HFFc6 (cell line): ENCODE results near the gene MUC5B. TPM values are rescaled to one million over a fixed set of nuclear protein-coding genes. Genes with fewer than 3 reads are reported as not detected.

Source experiments
- DNase-seq: peaks from one replicate; pipeline ENCODE4 v3.0.0-alpha.2; 2018
- H3K27ac Mint-ChIP-seq: 2 replicates; pipeline ENCODE4 v1.8.0; 2020; ENCODE audit warnings: mild to moderate bottlenecking, mixed read lengths
- H3K27me3 Mint-ChIP-seq: 2 replicates; pipeline ENCODE4 v1.8.0; 2021; ENCODE audit warnings: mild to moderate bottlenecking, moderate library complexity, mixed read lengths; ENCODE audit not compliant: insufficient read depth
- H3K36me3 Mint-ChIP-seq: 2 replicates; pipeline ENCODE4 v1.8.0; 2021; ENCODE audit warnings: low read depth, mixed read lengths
- H3K4me1 Mint-ChIP-seq: 2 replicates; pipeline ENCODE4 v1.8.0; 2020; ENCODE audit warnings: low read depth, mixed read lengths
- H3K4me3 Mint-ChIP-seq: 2 replicates; pipeline ENCODE4 v1.8.0; 2020; ENCODE audit warnings: mild to moderate bottlenecking, moderate library complexity, mixed read lengths
- H3K9me3 Mint-ChIP-seq: 2 replicates; pipeline ENCODE4 v1.8.0; 2020; ENCODE audit warnings: mild to moderate bottlenecking, mixed read lengths
- total RNA-seq, 6 experiments: library from RNA; stranded (reverse); fragmentation: NEBNext Ultra II Directional; extraction: Animal tissue kit (Norgen Biotek cat#: 25700); gene quantifications; 2 replicates in 1 of 6; 3 replicates in 5 of 6; pipeline ENCODE4 v1.2.3, GENCODE V29; 2021
- TF ChIP-seq, protein P1 (sequence below): fragments of 200-600 bp; sonication (generic); IDR thresholded peaks from 2 replicates; pipeline ENCODE4 v1.5.0; 2021; ENCODE audit warnings: antibody characterized with exemption, mild to moderate bottlenecking

MUC5B gene
- total RNA-seq, 6 experiments from 2014 or later, result not detected

DNA sequence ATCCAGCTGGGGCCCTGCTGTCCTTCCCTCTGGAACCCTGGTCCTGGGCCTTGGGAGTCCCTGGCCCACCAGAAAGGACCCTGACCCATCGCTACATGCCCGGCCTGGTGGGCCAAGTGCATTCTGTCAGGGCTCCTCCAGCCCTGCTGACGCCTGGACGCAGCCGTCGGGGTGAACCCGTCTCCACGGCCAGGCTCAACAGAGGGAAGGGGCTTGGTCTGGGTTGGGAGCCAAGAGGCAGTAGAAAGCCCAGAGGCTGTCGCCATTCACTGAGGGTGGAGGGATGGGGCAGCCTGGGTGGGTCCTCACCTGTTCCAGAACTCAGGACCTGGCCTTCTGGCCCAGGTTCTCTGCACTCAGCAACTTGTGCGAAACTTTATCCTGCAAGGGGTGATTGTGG, 47.6 kb downstream of the MUC5B start:
- DNase-seq, result no peak
- peaks cover 6% of the 10 kb centered on the region; the same call in 1 of the 2 replicates for H3K4me1 Mint-ChIP-seq
- no peaks in the 10 kb centered on the region for H3K36me3 Mint-ChIP-seq
- H3K27me3 Mint-ChIP-seq, result no peaks in the 10 kb centered on the region
- TF ChIP-seq, protein P1, sequence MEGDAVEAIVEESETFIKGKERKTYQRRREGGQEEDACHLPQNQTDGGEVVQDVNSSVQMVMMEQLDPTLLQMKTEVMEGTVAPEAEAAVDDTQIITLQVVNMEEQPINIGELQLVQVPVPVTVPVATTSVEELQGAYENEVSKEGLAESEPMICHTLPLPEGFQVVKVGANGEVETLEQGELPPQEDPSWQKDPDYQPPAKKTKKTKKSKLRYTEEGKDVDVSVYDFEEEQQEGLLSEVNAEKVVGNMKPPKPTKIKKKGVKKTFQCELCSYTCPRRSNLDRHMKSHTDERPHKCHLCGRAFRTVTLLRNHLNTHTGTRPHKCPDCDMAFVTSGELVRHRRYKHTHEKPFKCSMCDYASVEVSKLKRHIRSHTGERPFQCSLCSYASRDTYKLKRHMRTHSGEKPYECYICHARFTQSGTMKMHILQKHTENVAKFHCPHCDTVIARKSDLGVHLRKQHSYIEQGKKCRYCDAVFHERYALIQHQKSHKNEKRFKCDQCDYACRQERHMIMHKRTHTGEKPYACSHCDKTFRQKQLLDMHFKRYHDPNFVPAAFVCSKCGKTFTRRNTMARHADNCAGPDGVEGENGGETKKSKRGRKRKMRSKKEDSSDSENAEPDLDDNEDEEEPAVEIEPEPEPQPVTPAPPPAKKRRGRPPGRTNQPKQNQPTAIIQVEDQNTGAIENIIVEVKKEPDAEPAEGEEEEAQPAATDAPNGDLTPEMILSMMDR, result no peak
- no peak overlapping the region for H3K27ac Mint-ChIP-seq
- no peak overlapping the region for H3K4me3 Mint-ChIP-seq
- H3K9me3 Mint-ChIP-seq, result no peaks in the 10 kb centered on the region

GRCh38 chr11:1271002-1271401, 48.1 kb downstream of the MUC5B start:
- Mint-ChIP-seq H3K27me3 (no peaks in the 10 kb centered on the region), H3K27ac (no peak overlapping the region), H3K9me3 (no peaks in the 10 kb centered on the region), H3K4me1 (peaks cover 6% of the 10 kb centered on the region; the same call in 1 of the 2 replicates), H3K4me3 (no peak overlapping the region), H3K36me3 (no peaks in the 10 kb centered on the region)
- TF ChIP-seq, protein P1, result no peak
- DNase-seq, result no peak

- Mint-ChIP-seq H3K27me3 (no peaks in the 10 kb centered on the region), H3K9me3 (no peaks in the 10 kb centered on the region), H3K27ac (no peak overlapping the region), H3K36me3 (no peaks in the 10 kb centered on the region), H3K4me1 (peaks cover 6% of the 10 kb centered on the region; the same call in 1 of the 2 replicates), H3K4me3 (no peak overlapping the region)
- no peak for DNase-seq
- TF ChIP-seq, protein P1, result no peak
Observed at GRCh38 chr11:1271406-1271805, 48.5 kb downstream of the MUC5B start.

DNA sequence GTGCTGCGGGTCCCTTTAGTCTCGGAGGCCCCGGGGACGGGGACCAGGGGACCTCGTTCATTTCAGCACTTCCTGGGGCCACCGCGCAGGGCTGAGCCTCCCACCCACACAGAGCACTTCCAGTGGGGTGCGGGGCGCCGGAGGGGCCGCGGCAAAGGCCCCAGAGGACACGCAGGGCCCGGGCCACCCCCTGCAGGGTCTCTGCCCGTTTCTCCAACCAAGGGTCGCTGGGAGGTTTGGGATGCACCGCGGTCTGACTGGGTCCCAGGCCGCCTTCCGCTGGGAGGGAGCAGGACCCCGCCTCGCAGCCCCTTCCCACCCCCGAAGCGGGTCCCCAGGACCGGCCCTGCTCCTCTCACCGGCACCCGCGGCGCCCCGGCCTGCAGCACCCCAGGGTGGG, 49.1 kb downstream of the MUC5B start:
- DNase-seq, result no peak
- Mint-ChIP-seq H3K27me3 (no peaks in the 10 kb centered on the region), H3K27ac (no peak overlapping the region), H3K4me3 (no peak overlapping the region), H3K4me1 (peaks cover 6% of the 10 kb centered on the region; the same call in 1 of the 2 replicates), H3K36me3 (no peaks in the 10 kb centered on the region), H3K9me3 (no peaks in the 10 kb centered on the region)
- TF ChIP-seq, protein P1, result no peak

- no peak overlapping the region for H3K27ac Mint-ChIP-seq
- no peak for DNase-seq
- H3K27me3 Mint-ChIP-seq, result no peaks in the 10 kb centered on the region
- no peak overlapping the region for H3K4me3 Mint-ChIP-seq
- peaks cover 2% of the 10 kb centered on the region; the same call in 1 of the 2 replicates for H3K4me1 Mint-ChIP-seq
- 0 out of 2 replicates have a peak, but pooled peaks cover 3% of the 10 kb centered on the region for H3K36me3 Mint-ChIP-seq
- TF ChIP-seq, protein P1, result no peak
- no peaks in the 10 kb centered on the region for H3K9me3 Mint-ChIP-seq
Observed at GRCh38 chr11:1272531-1272930, 49.7 kb downstream of the MUC5B start.

DNA sequence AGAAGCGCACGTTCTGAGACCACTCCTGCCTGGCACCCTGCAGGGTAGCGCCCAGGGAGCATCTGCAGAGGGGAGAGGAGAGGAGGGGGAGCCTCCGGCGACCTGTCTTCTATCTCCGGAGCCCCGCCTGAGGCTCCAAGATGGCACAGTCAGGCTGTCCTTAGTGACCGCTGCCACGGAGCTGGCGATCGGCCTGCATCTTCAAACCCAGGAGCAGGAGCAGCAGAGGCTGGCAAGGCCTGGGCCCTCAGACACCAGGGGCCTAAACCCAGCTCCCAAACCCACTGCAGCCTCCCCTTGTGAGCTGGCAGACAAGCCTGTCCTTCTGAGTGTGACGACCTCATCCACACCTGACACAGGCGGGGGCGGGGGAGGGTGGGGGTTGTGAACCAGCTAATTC, 51.6 kb downstream of the MUC5B start:
- Mint-ChIP-seq H3K9me3 (no peaks in the 10 kb centered on the region), H3K27me3 (no peaks in the 10 kb centered on the region; the same call in 1 of the 2 replicates), H3K36me3 (0 out of 2 replicates have a peak, but pooled peaks cover 5% of the 10 kb centered on the region), H3K4me3 (no peak overlapping the region), H3K4me1 (no peaks in the 10 kb centered on the region), H3K27ac (no peak overlapping the region)
- DNase-seq, result no peak
- TF ChIP-seq, protein P1, result no peak
